SK-N-MC (cell line): ENCODE data around the gene ADCY4.

Experiments
- EZH2 ChIP-seq: fragments of 200-600 bp; sonication (generic); IDR thresholded peaks from one replicate; pipeline ENCODE4 v1.6.1; 2017; ENCODE audit warnings: antibody characterized with exemption
- POLR2AphosphoS5 ChIP-seq: IDR thresholded peaks from 2 replicates; pipeline ENCODE4 v1.6.1; 2012; ENCODE audit warnings: mild to moderate bottlenecking, low read depth, low read length, borderline replicate concordance

- TF ChIP-seq EZH2 (no peak), POLR2AphosphoS5 (no peak)
These were observed 27.5 kb upstream of the ADCY4 start for GRCh38 chr14:24362241-24362960.
